Liver (tissue), 9 donors: ENCODE data around the gene RYR3. TPM values are rescaled to one million over a fixed set of nuclear protein-coding genes. Genes with fewer than 3 reads are reported as not detected.

ENCODE experiments used
- DNase-seq: peaks from one replicate; pipeline ENCODE4 v3.0.0-alpha.2; 2017; ENCODE audit warnings: low spot score
- H3K27ac ChIP-seq, 2 donors: one replicate each; pipeline ENCODE4 v1.7.0; 2013; ENCODE audit warnings: inconsistent platforms in 2 of 2, low read length in 2 of 2, control low read depth in 1 of 2, low read depth in 1 of 2, mild to moderate bottlenecking in 1 of 2
- H3K27me3 ChIP-seq, 4 donors: one replicate each; pipeline versions ENCODE4 v1.6.1 to v1.7.0; 2013; ENCODE audit warnings: low read length in 3 of 4, inconsistent platforms in 1 of 4, mild to moderate bottlenecking in 1 of 4, moderate library complexity in 1 of 4; ENCODE audit not compliant: control insufficient read depth in 4 of 4, insufficient read depth in 4 of 4
- H3K36me3 ChIP-seq, 4 donors: one replicate each; pipeline versions ENCODE4 v1.6.1 to v1.7.0; 2013; ENCODE audit warnings: low read length in 3 of 4, mild to moderate bottlenecking in 3 of 4, low read depth in 1 of 4, moderate library complexity in 1 of 4; ENCODE audit not compliant: control insufficient read depth in 4 of 4, insufficient read depth in 3 of 4
- H3K4me1 ChIP-seq, 4 donors: one replicate each; pipeline versions ENCODE4 v1.6.1 to v1.7.0; 2013; ENCODE audit warnings: low read length in 3 of 4, mild to moderate bottlenecking in 3 of 4, moderate library complexity in 1 of 4; ENCODE audit not compliant: control insufficient read depth in 4 of 4, insufficient read depth in 4 of 4
- H3K4me3 ChIP-seq, 3 donors: one replicate each; pipeline versions ENCODE4 v1.6.1 to v1.7.0; 2013; ENCODE audit warnings: low read length in 3 of 3, control low read depth in 1 of 3, low read depth in 1 of 3, mild to moderate bottlenecking in 1 of 3
- H3K9ac ChIP-seq, 2 donors: one replicate each; pipeline ENCODE4 v1.7.0; 2013; ENCODE audit warnings: low read length in 2 of 2, mild to moderate bottlenecking in 2 of 2, moderate library complexity in 2 of 2, control low read depth in 1 of 2, low read depth in 1 of 2
- H3K9me3 ChIP-seq, 4 donors: one replicate each; pipeline versions ENCODE4 v1.6.1 to v1.7.0; 2013; ENCODE audit warnings: low read length in 3 of 4; ENCODE audit not compliant: control insufficient read depth in 4 of 4
- FOXA1 ChIP-seq: IDR thresholded peaks from 2 replicates; pipeline ENCODE4 v1.6.1; 2016; ENCODE audit warnings: antibody characterized with exemption
- HNF4A ChIP-seq, 2 donors: conservative IDR thresholded peaks; 2 replicates each; pipeline ENCODE4 v1.6.1; 2016; ENCODE audit warnings: antibody characterized with exemption in 2 of 2, mild to moderate bottlenecking in 2 of 2
- HNF4G ChIP-seq: IDR thresholded peaks from 2 replicates; pipeline ENCODE4 v1.6.1; 2016; ENCODE audit warnings: antibody characterized with exemption
- JUND ChIP-seq, 2 donors: IDR thresholded peaks; 2 replicates each; pipeline ENCODE4 v1.6.1; 2016; ENCODE audit warnings: antibody characterized with exemption in 2 of 2
- MAX ChIP-seq: IDR thresholded peaks from 2 replicates; pipeline ENCODE4 v1.6.1; 2016; ENCODE audit warnings: antibody characterized with exemption
- REST ChIP-seq: IDR thresholded peaks from 2 replicates; pipeline ENCODE4 v1.6.1; 2016; ENCODE audit warnings: antibody characterized with exemption, mild to moderate bottlenecking
- TAF1 ChIP-seq: conservative IDR thresholded peaks from 2 replicates; pipeline ENCODE4 v1.6.1; 2016; ENCODE audit warnings: antibody characterized with exemption, mild to moderate bottlenecking
- YY1 ChIP-seq: IDR thresholded peaks from 2 replicates; pipeline ENCODE4 v1.6.1; 2016; ENCODE audit warnings: antibody characterized with exemption, mild to moderate bottlenecking
- WGBS: extraction: QIAGEN DNeasy Blood & Tissue Kit; methylation state at CpG from one replicate; pipeline ENCODE4 v1.1.7; 2013; 5-methylcytosine and 5-hydroxymethylcytosine counted together
- polyA plus RNA-seq, 2 donors: library from polyadenylated mRNA; stranded (reverse) in 1 of 2; unstranded in 1 of 2; fragments of 200-250 nt in 1 of 2; fragments of >200 nt in 1 of 2; fragmentation: Nextera tagmentation in 1 of 2; extraction: Ambion mirVana in 1 of 2; gene quantifications; one replicate each; pipeline versions ENCODE4 v1.2.1 to v1.2.3, GENCODE V29; 2013 to 2015
- total RNA-seq, 2 donors: library from RNA; depleted of rRNA; stranded (reverse); fragments of >200 nt; gene quantifications; one replicate each; pipeline ENCODE4 v1.2.3, GENCODE V29; 2014
- donor health status: healthy.
- donor health status: healthy.
- donor health status: healthy.
- donor health status: healthy.
- donor health status: healthy.

The RYR3 gene
- total and polyA plus RNA-seq, 4 donors = 0.01 to 1.1 (median 0.22) TPM

DNA sequence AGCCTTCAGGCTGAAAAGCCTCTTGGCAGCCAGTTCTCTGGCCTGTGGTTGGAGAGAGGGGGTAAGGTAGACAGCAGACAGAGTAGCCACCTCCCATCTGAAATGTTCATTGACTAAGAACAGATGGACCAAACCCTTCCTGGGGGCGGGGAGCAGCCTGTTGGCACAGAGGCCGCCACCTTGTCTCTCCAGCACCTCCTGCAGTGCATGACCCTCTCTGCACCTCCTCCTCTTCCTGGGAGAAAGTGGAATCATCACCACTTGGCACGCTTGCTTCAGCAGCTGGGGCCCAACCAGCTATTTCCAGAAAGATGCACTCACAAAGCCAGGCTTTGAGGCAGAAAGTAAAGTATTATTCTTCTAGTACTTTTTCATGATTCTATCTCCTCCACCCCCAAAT lies 344.1 kb downstream of the RYR3 start:
- no peak for TF ChIP-seq JUND (IDR thresholded peaks at IDR 0.05)
- no peak for TF ChIP-seq REST
- no peak for DNase-seq

GRCh38 chr15:33655488-33655887 lies 344.7 kb downstream of the RYR3 start:
- Histone ChIP-seq H3K4me1 (no peaks in the 10 kb centered on the region), H3K27me3 (no peaks in the 10 kb centered on the region), H3K27ac (no peak overlapping the region), H3K4me3 (no peak overlapping the region), H3K9me3 (no peaks in the 10 kb centered on the region), H3K9ac (no peak overlapping the region), H3K36me3 (no peaks in the 10 kb centered on the region)
- DNase-seq = no peak
- no peak for TF ChIP-seq TAF1
- no peak for TF ChIP-seq HNF4G
- TF ChIP-seq REST = no peak
- no peak for TF ChIP-seq MAX
- 70% methylated on average over 5 of the region's 5 CpGs for WGBS

More for the DNA sequence above, 344.1 kb downstream of the RYR3 start:
- H3K4me3 ChIP-seq = no peak overlapping the region
- H3K27ac ChIP-seq = no peak overlapping the region
- H3K4me1 ChIP-seq = no peaks in the 10 kb centered on the region
- no peak overlapping the region for H3K9ac ChIP-seq
- no peaks in the 10 kb centered on the region for H3K36me3 ChIP-seq
- no peaks in the 10 kb centered on the region for H3K9me3 ChIP-seq
- H3K27me3 ChIP-seq = no peaks in the 10 kb centered on the region
- WGBS = 69% methylated on average over 3 of the region's 3 CpGs

DNA sequence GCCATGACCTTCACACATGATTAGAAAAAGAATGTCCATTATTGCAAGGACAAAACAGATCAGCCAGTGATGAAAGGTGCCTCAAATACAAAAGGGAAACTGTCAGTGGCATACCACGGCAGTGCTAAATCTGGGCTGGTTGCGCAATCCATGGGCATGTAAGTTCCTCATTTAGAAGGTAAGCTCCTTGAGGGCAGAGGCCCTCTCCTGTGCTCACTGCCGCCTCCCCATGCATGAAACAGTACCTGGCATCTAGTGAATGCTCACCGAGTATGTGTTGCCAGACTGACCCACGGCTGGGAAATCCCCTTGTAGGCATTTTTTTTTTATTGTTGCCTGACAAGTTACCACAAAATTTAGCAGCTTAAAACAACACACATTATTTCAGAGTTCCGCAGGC lies 345.4 kb downstream of the RYR3 start:
- TF ChIP-seq HNF4A (conservative IDR thresholded peaks at IDR 0.05) = no peak
- no peak for TF ChIP-seq HNF4G
- TF ChIP-seq FOXA1 = no peak
- TF ChIP-seq YY1 = no peak
- Histone ChIP-seq H3K9ac (no peak overlapping the region), H3K36me3 (no peaks in the 10 kb centered on the region), H3K4me3 (no peak overlapping the region), H3K27me3 (no peaks in the 10 kb centered on the region), H3K4me1 (no peaks in the 10 kb centered on the region), H3K27ac (no peak overlapping the region), H3K9me3 (no peaks in the 10 kb centered on the region)
- no peak for DNase-seq
- 85% methylated on average over 6 of the region's 6 CpGs for WGBS
